Nephron progenitor cell (in vitro differentiated cells): Measurements from ENCODE around the gene SCGB2A2.

Experiments used
- DNase-seq: peaks from one replicate; pipeline ENCODE4 v3.0.0; 2021
- H3K27ac Mint-ChIP-seq: 2 replicates; pipeline ENCODE4 v1.8.0; 2021; ENCODE audit warnings: mild to moderate bottlenecking, moderate library complexity, mixed read lengths
- H3K27me3 Mint-ChIP-seq: 2 replicates; pipeline ENCODE4 v1.8.0; 2021; ENCODE audit warnings: mild to moderate bottlenecking, low read depth, mixed read lengths; ENCODE audit not compliant: poor library complexity
- H3K36me3 Mint-ChIP-seq: 2 replicates; pipeline ENCODE4 v1.8.0; 2021; ENCODE audit warnings: low read depth, mixed read lengths
- H3K4me1 Mint-ChIP-seq: 2 replicates; pipeline ENCODE4 v1.8.0; 2021; ENCODE audit warnings: mixed read lengths
- H3K4me3 Mint-ChIP-seq: 2 replicates; pipeline ENCODE4 v1.8.0; 2021; ENCODE audit warnings: mild to moderate bottlenecking, moderate library complexity, mixed read lengths
- H3K9me3 Mint-ChIP-seq: 2 replicates; pipeline ENCODE4 v1.8.0; 2021; ENCODE audit warnings: mild to moderate bottlenecking, moderate library complexity, mixed read lengths
- TF ChIP-seq, protein P1 (sequence below): fragments of 200-600 bp; sonication (generic); IDR thresholded peaks from 2 replicates; pipeline ENCODE4 v1.5.0; 2021; ENCODE audit warnings: antibody characterized with exemption

The SCGB2A2 gene

GRCh38 chr11:62307950-62308349, 38.0 kb downstream of the SCGB2A2 start:
- TF ChIP-seq, protein P1, sequence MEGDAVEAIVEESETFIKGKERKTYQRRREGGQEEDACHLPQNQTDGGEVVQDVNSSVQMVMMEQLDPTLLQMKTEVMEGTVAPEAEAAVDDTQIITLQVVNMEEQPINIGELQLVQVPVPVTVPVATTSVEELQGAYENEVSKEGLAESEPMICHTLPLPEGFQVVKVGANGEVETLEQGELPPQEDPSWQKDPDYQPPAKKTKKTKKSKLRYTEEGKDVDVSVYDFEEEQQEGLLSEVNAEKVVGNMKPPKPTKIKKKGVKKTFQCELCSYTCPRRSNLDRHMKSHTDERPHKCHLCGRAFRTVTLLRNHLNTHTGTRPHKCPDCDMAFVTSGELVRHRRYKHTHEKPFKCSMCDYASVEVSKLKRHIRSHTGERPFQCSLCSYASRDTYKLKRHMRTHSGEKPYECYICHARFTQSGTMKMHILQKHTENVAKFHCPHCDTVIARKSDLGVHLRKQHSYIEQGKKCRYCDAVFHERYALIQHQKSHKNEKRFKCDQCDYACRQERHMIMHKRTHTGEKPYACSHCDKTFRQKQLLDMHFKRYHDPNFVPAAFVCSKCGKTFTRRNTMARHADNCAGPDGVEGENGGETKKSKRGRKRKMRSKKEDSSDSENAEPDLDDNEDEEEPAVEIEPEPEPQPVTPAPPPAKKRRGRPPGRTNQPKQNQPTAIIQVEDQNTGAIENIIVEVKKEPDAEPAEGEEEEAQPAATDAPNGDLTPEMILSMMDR = no peak
- DNase-seq = no peak
- Mint-ChIP-seq H3K27me3 (peaks cover 30% of the 10 kb centered on the region), H3K4me1 (no peaks in the 10 kb centered on the region), H3K36me3 (no peaks in the 10 kb centered on the region), H3K9me3 (peaks cover 17% of the 10 kb centered on the region), H3K27ac (no peak overlapping the region), H3K4me3 (no peak overlapping the region)

DNA sequence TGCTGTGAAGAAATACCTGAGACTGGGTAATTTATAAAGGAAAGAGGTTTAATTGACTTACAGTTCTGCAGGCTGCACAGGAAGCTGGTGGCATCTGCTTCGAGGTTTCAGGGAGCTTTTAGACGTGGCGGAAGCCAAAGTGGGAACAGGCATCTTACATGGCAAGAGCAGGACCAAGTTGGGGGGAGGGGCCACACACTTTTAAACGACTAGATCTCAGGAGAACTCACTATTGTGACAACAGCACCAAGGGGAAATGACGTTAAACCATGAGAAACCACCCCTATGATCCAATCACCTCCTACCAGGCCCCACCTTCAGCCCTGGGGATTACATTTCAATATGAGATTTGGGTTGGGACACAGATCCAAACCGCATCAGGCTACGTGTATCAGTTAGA, 40.0 kb downstream of the SCGB2A2 start:
- no peaks in the 10 kb centered on the region for H3K36me3 Mint-ChIP-seq
- H3K27ac Mint-ChIP-seq = no peak overlapping the region
- no peak for DNase-seq
- H3K4me1 Mint-ChIP-seq = no peaks in the 10 kb centered on the region
- H3K9me3 Mint-ChIP-seq = peaks cover 17% of the 10 kb centered on the region
- no peak overlapping the region for H3K4me3 Mint-ChIP-seq
- TF ChIP-seq, protein P1 = no peak
- peaks cover 46% of the 10 kb centered on the region for H3K27me3 Mint-ChIP-seq

DNA sequence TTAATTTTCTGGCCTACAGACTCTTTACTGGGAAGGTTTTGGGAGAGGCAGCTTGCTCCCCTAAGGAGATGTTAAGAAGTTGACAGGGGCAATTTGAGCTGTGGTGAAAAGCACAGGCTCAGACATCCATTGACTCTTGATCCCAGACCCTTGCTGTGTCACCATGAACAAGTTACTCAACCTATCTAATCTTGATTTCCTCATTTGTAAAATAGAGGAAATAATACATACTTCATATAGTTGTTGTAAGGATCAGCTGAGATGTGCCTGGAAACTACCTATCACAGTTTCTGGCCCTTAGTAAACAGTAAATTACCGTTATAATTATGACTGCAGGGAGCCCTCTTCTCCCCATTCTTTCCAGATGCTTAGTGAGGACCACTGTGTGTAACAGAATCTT, 45.5 kb downstream of the SCGB2A2 start:
- TF ChIP-seq, protein P1 = no peak
- Mint-ChIP-seq H3K4me1 (no peaks in the 10 kb centered on the region), H3K9me3 (no peaks in the 10 kb centered on the region), H3K27me3 (peaks cover 57% of the 10 kb centered on the region), H3K27ac (no peak overlapping the region), H3K36me3 (no peaks in the 10 kb centered on the region), H3K4me3 (no peak overlapping the region)
- no peak for DNase-seq

DNA sequence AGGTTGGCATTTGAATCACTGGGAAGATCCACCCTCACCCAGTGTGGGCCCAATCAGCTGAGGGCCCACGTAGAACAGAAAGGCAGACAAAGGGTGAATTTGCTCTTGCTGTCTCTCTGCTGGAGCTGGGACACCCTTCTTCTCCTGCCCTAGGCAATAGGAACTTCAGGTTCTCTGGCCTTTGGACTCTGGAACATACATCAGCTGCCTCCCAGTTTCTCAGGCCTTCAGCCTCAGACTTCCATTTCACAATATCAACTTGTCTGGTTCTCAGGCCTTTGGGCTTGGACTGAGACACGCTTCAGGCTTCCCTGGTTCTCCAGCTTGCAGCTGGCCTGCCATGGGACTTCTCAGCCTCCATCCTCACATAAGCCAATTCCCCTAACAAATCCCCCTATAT, 52.6 kb downstream of the SCGB2A2 start:
- peaks cover 25% of the 10 kb centered on the region for H3K4me1 Mint-ChIP-seq
- H3K9me3 Mint-ChIP-seq = no peaks in the 10 kb centered on the region
- H3K27me3 Mint-ChIP-seq = peaks cover 41% of the 10 kb centered on the region
- no peak for DNase-seq
- no peak overlapping the region for H3K27ac Mint-ChIP-seq
- TF ChIP-seq, protein P1 = no peak
- H3K36me3 Mint-ChIP-seq = no peaks in the 10 kb centered on the region
- H3K4me3 Mint-ChIP-seq = no peak overlapping the region
